Liver (tissue), 9 donors: ENCODE measurements around the gene ATG4A. TPM values are rescaled to one million over a fixed set of nuclear protein-coding genes. Genes with fewer than 3 reads are reported as not detected.

Experiments used
- DNase-seq: peaks from one replicate; pipeline ENCODE4 v3.0.0-alpha.2; 2017; ENCODE audit warnings: low spot score
- H3K27ac ChIP-seq, 2 donors: one replicate each; pipeline ENCODE4 v1.7.0; 2013; ENCODE audit warnings: inconsistent platforms in 2 of 2, low read length in 2 of 2, control low read depth in 1 of 2, low read depth in 1 of 2, mild to moderate bottlenecking in 1 of 2
- H3K27me3 ChIP-seq, 4 donors: one replicate each; pipeline versions ENCODE4 v1.6.1 to v1.7.0; 2013; ENCODE audit warnings: low read length in 3 of 4, inconsistent platforms in 1 of 4, mild to moderate bottlenecking in 1 of 4, moderate library complexity in 1 of 4; ENCODE audit not compliant: control insufficient read depth in 4 of 4, insufficient read depth in 4 of 4
- H3K36me3 ChIP-seq, 4 donors: one replicate each; pipeline versions ENCODE4 v1.6.1 to v1.7.0; 2013; ENCODE audit warnings: low read length in 3 of 4, mild to moderate bottlenecking in 3 of 4, low read depth in 1 of 4, moderate library complexity in 1 of 4; ENCODE audit not compliant: control insufficient read depth in 4 of 4, insufficient read depth in 3 of 4
- H3K4me1 ChIP-seq, 4 donors: one replicate each; pipeline versions ENCODE4 v1.6.1 to v1.7.0; 2013; ENCODE audit warnings: low read length in 3 of 4, mild to moderate bottlenecking in 3 of 4, moderate library complexity in 1 of 4; ENCODE audit not compliant: control insufficient read depth in 4 of 4, insufficient read depth in 4 of 4
- H3K4me3 ChIP-seq, 3 donors: one replicate each; pipeline versions ENCODE4 v1.6.1 to v1.7.0; 2013; ENCODE audit warnings: low read length in 3 of 3, control low read depth in 1 of 3, low read depth in 1 of 3, mild to moderate bottlenecking in 1 of 3
- H3K9ac ChIP-seq, 2 donors: one replicate each; pipeline ENCODE4 v1.7.0; 2013; ENCODE audit warnings: low read length in 2 of 2, mild to moderate bottlenecking in 2 of 2, moderate library complexity in 2 of 2, control low read depth in 1 of 2, low read depth in 1 of 2
- H3K9me3 ChIP-seq, 4 donors: one replicate each; pipeline versions ENCODE4 v1.6.1 to v1.7.0; 2013; ENCODE audit warnings: low read length in 3 of 4; ENCODE audit not compliant: control insufficient read depth in 4 of 4
- ATF3 ChIP-seq: IDR thresholded peaks from 2 replicates; pipeline ENCODE4 v1.6.1; 2016; ENCODE audit warnings: antibody characterized with exemption
- CTCF ChIP-seq: fragments of 150-350 bp; IDR thresholded peaks from 2 replicates; pipeline ENCODE4 v1.5.1; 2017; ENCODE audit warnings: improper control_type of control experiment, low read depth, low read length; ENCODE audit not compliant: missing input control
- EGR1 ChIP-seq, 2 donors: IDR thresholded peaks; 2 replicates each; pipeline ENCODE4 v1.6.1; 2016 to 2018; ENCODE audit warnings: antibody characterized with exemption in 2 of 2, low read depth in 2 of 2
- FOXA1 ChIP-seq: IDR thresholded peaks from 2 replicates; pipeline ENCODE4 v1.6.1; 2016; ENCODE audit warnings: antibody characterized with exemption
- FOXA2 ChIP-seq: IDR thresholded peaks from 2 replicates; pipeline ENCODE4 v1.6.1; 2016; ENCODE audit warnings: antibody characterized with exemption
- HNF4G ChIP-seq: IDR thresholded peaks from 2 replicates; pipeline ENCODE4 v1.6.1; 2016; ENCODE audit warnings: antibody characterized with exemption
- JUND ChIP-seq, 2 donors: IDR thresholded peaks; 2 replicates each; pipeline ENCODE4 v1.6.1; 2016; ENCODE audit warnings: antibody characterized with exemption in 2 of 2
- RAD21 ChIP-seq, 2 donors: IDR thresholded peaks; 2 replicates each; pipeline ENCODE4 v1.6.1; 2016; ENCODE audit warnings: antibody characterized with exemption in 2 of 2, mild to moderate bottlenecking in 2 of 2
- TAF1 ChIP-seq: conservative IDR thresholded peaks from 2 replicates; pipeline ENCODE4 v1.6.1; 2016; ENCODE audit warnings: antibody characterized with exemption, mild to moderate bottlenecking
- ZBTB33 ChIP-seq: IDR thresholded peaks from 2 replicates; pipeline ENCODE4 v1.6.1; 2016; ENCODE audit warnings: antibody characterized with exemption
- WGBS: extraction: QIAGEN DNeasy Blood & Tissue Kit; methylation state at CpG from one replicate; pipeline ENCODE4 v1.1.7; 2013; 5-methylcytosine and 5-hydroxymethylcytosine counted together
- polyA plus RNA-seq, 2 donors: library from polyadenylated mRNA; stranded (reverse) in 1 of 2; unstranded in 1 of 2; fragments of 200-250 nt in 1 of 2; fragments of >200 nt in 1 of 2; fragmentation: Nextera tagmentation in 1 of 2; extraction: Ambion mirVana in 1 of 2; gene quantifications; one replicate each; pipeline versions ENCODE4 v1.2.1 to v1.2.3, GENCODE V29; 2013 to 2015
- total RNA-seq, 2 donors: library from RNA; depleted of rRNA; stranded (reverse); fragments of >200 nt; gene quantifications; one replicate each; pipeline ENCODE4 v1.2.3, GENCODE V29; 2014
- donor health status: healthy.
- donor health status: healthy.
- donor health status: healthy.
- donor health status: healthy.
- donor health status: healthy.

Gene ATG4A
- total and polyA plus RNA-seq, 4 donors: 11.7 to 19.8 (median 16.6) TPM

- H3K4me3 ChIP-seq: no peak overlapping the region
- TF ChIP-seq RAD21 (IDR thresholded peaks at IDR 0.05) (no peak), CTCF (no peak), FOXA1 (no peak), TAF1 (no peak)
- no peak for DNase-seq
- no peaks in the 10 kb centered on the region for H3K9me3 ChIP-seq
- peaks cover 0 to 2% (median 0%) of the 10 kb centered on the region in 4 donors for H3K27me3 ChIP-seq
- no peaks in the 10 kb centered on the region for H3K36me3 ChIP-seq
- H3K27ac ChIP-seq: no peak overlapping the region
- H3K9ac ChIP-seq: no peak overlapping the region
- no peaks in the 10 kb centered on the region for H3K4me1 ChIP-seq
- 87% methylated on average over 5 of the region's 5 CpGs for WGBS
These were observed 18.8 kb upstream of the ATG4A start for GRCh38 chrX:108072746-108073145.

GRCh38 chrX:108081110-108081509, 10.5 kb upstream of the ATG4A start:
- 96% methylated on average over 2 of the region's 2 CpGs for WGBS
- peaks cover 0 to 11% (median under 1%) of the 10 kb centered on the region in 4 donors for H3K36me3 ChIP-seq
- TF ChIP-seq TAF1 (no peak), CTCF (no peak), FOXA2 (no peak)
- no peak for DNase-seq
- no peak overlapping the region for H3K9ac ChIP-seq
- H3K9me3 ChIP-seq: no peaks in the 10 kb centered on the region
- H3K4me1 ChIP-seq: no peaks in the 10 kb centered on the region
- no peak overlapping the region for H3K27ac ChIP-seq
- H3K27me3 ChIP-seq: no peaks in the 10 kb centered on the region
- H3K4me3 ChIP-seq: no peak overlapping the region

GRCh38 chrX:108087792-108088191, 3.8 kb upstream of the ATG4A start:
- peaks cover 0 to 16% (median 2%) of the 10 kb centered on the region in 4 donors for H3K36me3 ChIP-seq
- H3K9ac ChIP-seq: no peak overlapping the region
- no peak overlapping the region for H3K27ac ChIP-seq
- H3K4me1 ChIP-seq: peaks cover 0 to 4% (median 2%) of the 10 kb centered on the region in 4 donors
- no peak for DNase-seq
- H3K27me3 ChIP-seq: no peaks in the 10 kb centered on the region
- WGBS: 97% methylated on average over 6 of the region's 6 CpGs
- TF ChIP-seq EGR1 (IDR thresholded peaks at IDR 0.05; ENCODE audit: low read depth in 2 of 2) (no peak), CTCF (no peak), HNF4G (no peak), RAD21 (IDR thresholded peaks at IDR 0.05) (no peak), ATF3 (no peak), JUND (IDR thresholded peaks at IDR 0.05) (no peak), ZBTB33 (no peak)
- H3K4me3 ChIP-seq: no peak overlapping the region
- no peaks in the 10 kb centered on the region for H3K9me3 ChIP-seq
